Liver (tissue), 9 donors: ENCODE data around the gene MED17. TPM values are rescaled to one million over a fixed set of nuclear protein-coding genes. Genes with fewer than 3 reads are reported as not detected.

ENCODE experiments used
- DNase-seq: peaks from one replicate; pipeline ENCODE4 v3.0.0-alpha.2; 2017; ENCODE audit warnings: low spot score
- H3K27ac ChIP-seq, 2 donors: one replicate each; pipeline ENCODE4 v1.7.0; 2013; ENCODE audit warnings: inconsistent platforms in 2 of 2, low read length in 2 of 2, control low read depth in 1 of 2, low read depth in 1 of 2, mild to moderate bottlenecking in 1 of 2
- H3K27me3 ChIP-seq, 4 donors: one replicate each; pipeline versions ENCODE4 v1.6.1 to v1.7.0; 2013; ENCODE audit warnings: low read length in 3 of 4, inconsistent platforms in 1 of 4, mild to moderate bottlenecking in 1 of 4, moderate library complexity in 1 of 4; ENCODE audit not compliant: control insufficient read depth in 4 of 4, insufficient read depth in 4 of 4
- H3K36me3 ChIP-seq, 4 donors: one replicate each; pipeline versions ENCODE4 v1.6.1 to v1.7.0; 2013; ENCODE audit warnings: low read length in 3 of 4, mild to moderate bottlenecking in 3 of 4, low read depth in 1 of 4, moderate library complexity in 1 of 4; ENCODE audit not compliant: control insufficient read depth in 4 of 4, insufficient read depth in 3 of 4
- H3K4me1 ChIP-seq, 4 donors: one replicate each; pipeline versions ENCODE4 v1.6.1 to v1.7.0; 2013; ENCODE audit warnings: low read length in 3 of 4, mild to moderate bottlenecking in 3 of 4, moderate library complexity in 1 of 4; ENCODE audit not compliant: control insufficient read depth in 4 of 4, insufficient read depth in 4 of 4
- H3K4me3 ChIP-seq, 3 donors: one replicate each; pipeline versions ENCODE4 v1.6.1 to v1.7.0; 2013; ENCODE audit warnings: low read length in 3 of 3, control low read depth in 1 of 3, low read depth in 1 of 3, mild to moderate bottlenecking in 1 of 3
- H3K9ac ChIP-seq, 2 donors: one replicate each; pipeline ENCODE4 v1.7.0; 2013; ENCODE audit warnings: low read length in 2 of 2, mild to moderate bottlenecking in 2 of 2, moderate library complexity in 2 of 2, control low read depth in 1 of 2, low read depth in 1 of 2
- H3K9me3 ChIP-seq, 4 donors: one replicate each; pipeline versions ENCODE4 v1.6.1 to v1.7.0; 2013; ENCODE audit warnings: low read length in 3 of 4; ENCODE audit not compliant: control insufficient read depth in 4 of 4
- ATF3 ChIP-seq: IDR thresholded peaks from 2 replicates; pipeline ENCODE4 v1.6.1; 2016; ENCODE audit warnings: antibody characterized with exemption
- CTCF ChIP-seq: fragments of 150-350 bp; IDR thresholded peaks from 2 replicates; pipeline ENCODE4 v1.5.1; 2017; ENCODE audit warnings: improper control_type of control experiment, low read depth, low read length; ENCODE audit not compliant: missing input control
- EGR1 ChIP-seq, 2 donors: IDR thresholded peaks; 2 replicates each; pipeline ENCODE4 v1.6.1; 2016 to 2018; ENCODE audit warnings: antibody characterized with exemption in 2 of 2, low read depth in 2 of 2
- FOXA1 ChIP-seq: IDR thresholded peaks from 2 replicates; pipeline ENCODE4 v1.6.1; 2016; ENCODE audit warnings: antibody characterized with exemption
- FOXA2 ChIP-seq: IDR thresholded peaks from 2 replicates; pipeline ENCODE4 v1.6.1; 2016; ENCODE audit warnings: antibody characterized with exemption
- GABPA ChIP-seq, 2 donors: IDR thresholded peaks in 1 of 2; conservative IDR thresholded peaks in 1 of 2; 2 replicates each; pipeline ENCODE4 v1.6.1; 2016; ENCODE audit warnings: antibody characterized with exemption in 2 of 2, mild to moderate bottlenecking in 1 of 2, moderate library complexity in 1 of 2
- HNF4A ChIP-seq, 2 donors: conservative IDR thresholded peaks; 2 replicates each; pipeline ENCODE4 v1.6.1; 2016; ENCODE audit warnings: antibody characterized with exemption in 2 of 2, mild to moderate bottlenecking in 2 of 2
- HNF4G ChIP-seq: IDR thresholded peaks from 2 replicates; pipeline ENCODE4 v1.6.1; 2016; ENCODE audit warnings: antibody characterized with exemption
- JUND ChIP-seq, 2 donors: IDR thresholded peaks; 2 replicates each; pipeline ENCODE4 v1.6.1; 2016; ENCODE audit warnings: antibody characterized with exemption in 2 of 2
- NR2F2 ChIP-seq: IDR thresholded peaks from 2 replicates; pipeline ENCODE4 v1.6.1; 2016; ENCODE audit warnings: antibody characterized with exemption
- RAD21 ChIP-seq, 2 donors: IDR thresholded peaks; 2 replicates each; pipeline ENCODE4 v1.6.1; 2016; ENCODE audit warnings: antibody characterized with exemption in 2 of 2, mild to moderate bottlenecking in 2 of 2
- RXRA ChIP-seq, 2 donors: IDR thresholded peaks; 2 replicates each; pipeline ENCODE4 v1.6.1; 2017 to 2018; ENCODE audit warnings: antibody characterized with exemption in 2 of 2, mild to moderate bottlenecking in 1 of 2
- SP1 ChIP-seq: IDR thresholded peaks from 2 replicates; pipeline ENCODE4 v1.6.1; 2018; ENCODE audit warnings: antibody characterized with exemption, mild to moderate bottlenecking
- TAF1 ChIP-seq: conservative IDR thresholded peaks from 2 replicates; pipeline ENCODE4 v1.6.1; 2016; ENCODE audit warnings: antibody characterized with exemption, mild to moderate bottlenecking
- YY1 ChIP-seq: IDR thresholded peaks from 2 replicates; pipeline ENCODE4 v1.6.1; 2016; ENCODE audit warnings: antibody characterized with exemption, mild to moderate bottlenecking
- ZBTB33 ChIP-seq: IDR thresholded peaks from 2 replicates; pipeline ENCODE4 v1.6.1; 2016; ENCODE audit warnings: antibody characterized with exemption
- WGBS: extraction: QIAGEN DNeasy Blood & Tissue Kit; methylation state at CpG from one replicate; pipeline ENCODE4 v1.1.7; 2013; 5-methylcytosine and 5-hydroxymethylcytosine counted together
- polyA plus RNA-seq, 2 donors: library from polyadenylated mRNA; stranded (reverse) in 1 of 2; unstranded in 1 of 2; fragments of 200-250 nt in 1 of 2; fragments of >200 nt in 1 of 2; fragmentation: Nextera tagmentation in 1 of 2; extraction: Ambion mirVana in 1 of 2; gene quantifications; one replicate each; pipeline versions ENCODE4 v1.2.1 to v1.2.3, GENCODE V29; 2013 to 2015
- total RNA-seq, 2 donors: library from RNA; depleted of rRNA; stranded (reverse); fragments of >200 nt; gene quantifications; one replicate each; pipeline ENCODE4 v1.2.3, GENCODE V29; 2014
- TF ChIP-seq, protein P1 (sequence below): IDR thresholded peaks from 2 replicates; pipeline ENCODE4 v1.6.1; 2016; ENCODE audit warnings: antibody characterized with exemption, mild to moderate bottlenecking
- TF ChIP-seq, protein P2 (sequence below): IDR thresholded peaks from 2 replicates; pipeline ENCODE4 v1.6.1; 2016; ENCODE audit warnings: antibody characterized with exemption
- donor health status: healthy.
- donor health status: healthy.
- donor health status: healthy.
- donor health status: healthy.
- donor health status: healthy.

MED17 gene
- total and polyA plus RNA-seq, 4 donors, result 2.8 to 12.7 (median 7.5) TPM

- H3K9me3 ChIP-seq, result no peaks in the 10 kb centered on the region
- no peak overlapping the region for H3K4me3 ChIP-seq
- no peaks in the 10 kb centered on the region for H3K4me1 ChIP-seq
- no peak overlapping the region for H3K9ac ChIP-seq
- H3K27me3 ChIP-seq, result no peaks in the 10 kb centered on the region
- TF ChIP-seq SP1, result no peak
- TF ChIP-seq CTCF, result no peak
- no peak for TF ChIP-seq RAD21 (IDR thresholded peaks at IDR 0.05)
- TF ChIP-seq JUND (IDR thresholded peaks at IDR 0.05), result no peak
- no peak for TF ChIP-seq ZBTB33
- no peak for TF ChIP-seq FOXA1
- no peak for TF ChIP-seq HNF4A (conservative IDR thresholded peaks at IDR 0.05)
- TF ChIP-seq ATF3, result no peak
- no peak for TF ChIP-seq FOXA2
- TF ChIP-seq HNF4G, result no peak
- TF ChIP-seq NR2F2, result no peak
- TF ChIP-seq, protein P1, sequence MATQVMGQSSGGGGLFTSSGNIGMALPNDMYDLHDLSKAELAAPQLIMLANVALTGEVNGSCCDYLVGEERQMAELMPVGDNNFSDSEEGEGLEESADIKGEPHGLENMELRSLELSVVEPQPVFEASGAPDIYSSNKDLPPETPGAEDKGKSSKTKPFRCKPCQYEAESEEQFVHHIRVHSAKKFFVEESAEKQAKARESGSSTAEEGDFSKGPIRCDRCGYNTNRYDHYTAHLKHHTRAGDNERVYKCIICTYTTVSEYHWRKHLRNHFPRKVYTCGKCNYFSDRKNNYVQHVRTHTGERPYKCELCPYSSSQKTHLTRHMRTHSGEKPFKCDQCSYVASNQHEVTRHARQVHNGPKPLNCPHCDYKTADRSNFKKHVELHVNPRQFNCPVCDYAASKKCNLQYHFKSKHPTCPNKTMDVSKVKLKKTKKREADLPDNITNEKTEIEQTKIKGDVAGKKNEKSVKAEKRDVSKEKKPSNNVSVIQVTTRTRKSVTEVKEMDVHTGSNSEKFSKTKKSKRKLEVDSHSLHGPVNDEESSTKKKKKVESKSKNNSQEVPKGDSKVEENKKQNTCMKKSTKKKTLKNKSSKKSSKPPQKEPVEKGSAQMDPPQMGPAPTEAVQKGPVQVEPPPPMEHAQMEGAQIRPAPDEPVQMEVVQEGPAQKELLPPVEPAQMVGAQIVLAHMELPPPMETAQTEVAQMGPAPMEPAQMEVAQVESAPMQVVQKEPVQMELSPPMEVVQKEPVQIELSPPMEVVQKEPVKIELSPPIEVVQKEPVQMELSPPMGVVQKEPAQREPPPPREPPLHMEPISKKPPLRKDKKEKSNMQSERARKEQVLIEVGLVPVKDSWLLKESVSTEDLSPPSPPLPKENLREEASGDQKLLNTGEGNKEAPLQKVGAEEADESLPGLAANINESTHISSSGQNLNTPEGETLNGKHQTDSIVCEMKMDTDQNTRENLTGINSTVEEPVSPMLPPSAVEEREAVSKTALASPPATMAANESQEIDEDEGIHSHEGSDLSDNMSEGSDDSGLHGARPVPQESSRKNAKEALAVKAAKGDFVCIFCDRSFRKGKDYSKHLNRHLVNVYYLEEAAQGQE, result no peak
- TF ChIP-seq YY1, result no peak
- no peak for TF ChIP-seq EGR1 (IDR thresholded peaks at IDR 0.05; ENCODE audit: low read depth in 2 of 2)
- TF ChIP-seq RXRA (IDR thresholded peaks at IDR 0.05), result no peak
- TF ChIP-seq, protein P2, sequence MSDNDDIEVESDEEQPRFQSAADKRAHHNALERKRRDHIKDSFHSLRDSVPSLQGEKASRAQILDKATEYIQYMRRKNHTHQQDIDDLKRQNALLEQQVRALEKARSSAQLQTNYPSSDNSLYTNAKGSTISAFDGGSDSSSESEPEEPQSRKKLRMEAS, result no peak
- no peak for TF ChIP-seq GABPA (IDR thresholded peaks at IDR 0.05 in 1 of 2, conservative IDR thresholded peaks at IDR 0.05 in 1 of 2)
- no peak for TF ChIP-seq TAF1
- H3K27ac ChIP-seq, result no peak overlapping the region
- DNase-seq, result no peak
- peaks cover 0 to 3% (median 1%) of the 10 kb centered on the region in 4 donors for H3K36me3 ChIP-seq
- WGBS, result 94% methylated on average over 14 of the region's 14 CpGs
These were observed 36.8 kb downstream of the MED17 start for GRCh38 chr11:93820847-93821246.
